ENCODE data around the gene SCO2. TPM values are rescaled to one million over a fixed set of nuclear protein-coding genes. Genes with fewer than 3 reads are reported as not detected.

The SCO2 gene
- total and polyA plus RNA-seq, 2 of the 4 experiments (the other 2 are of a cell fraction) = 1.3 to 1.9 TPM

DNA sequence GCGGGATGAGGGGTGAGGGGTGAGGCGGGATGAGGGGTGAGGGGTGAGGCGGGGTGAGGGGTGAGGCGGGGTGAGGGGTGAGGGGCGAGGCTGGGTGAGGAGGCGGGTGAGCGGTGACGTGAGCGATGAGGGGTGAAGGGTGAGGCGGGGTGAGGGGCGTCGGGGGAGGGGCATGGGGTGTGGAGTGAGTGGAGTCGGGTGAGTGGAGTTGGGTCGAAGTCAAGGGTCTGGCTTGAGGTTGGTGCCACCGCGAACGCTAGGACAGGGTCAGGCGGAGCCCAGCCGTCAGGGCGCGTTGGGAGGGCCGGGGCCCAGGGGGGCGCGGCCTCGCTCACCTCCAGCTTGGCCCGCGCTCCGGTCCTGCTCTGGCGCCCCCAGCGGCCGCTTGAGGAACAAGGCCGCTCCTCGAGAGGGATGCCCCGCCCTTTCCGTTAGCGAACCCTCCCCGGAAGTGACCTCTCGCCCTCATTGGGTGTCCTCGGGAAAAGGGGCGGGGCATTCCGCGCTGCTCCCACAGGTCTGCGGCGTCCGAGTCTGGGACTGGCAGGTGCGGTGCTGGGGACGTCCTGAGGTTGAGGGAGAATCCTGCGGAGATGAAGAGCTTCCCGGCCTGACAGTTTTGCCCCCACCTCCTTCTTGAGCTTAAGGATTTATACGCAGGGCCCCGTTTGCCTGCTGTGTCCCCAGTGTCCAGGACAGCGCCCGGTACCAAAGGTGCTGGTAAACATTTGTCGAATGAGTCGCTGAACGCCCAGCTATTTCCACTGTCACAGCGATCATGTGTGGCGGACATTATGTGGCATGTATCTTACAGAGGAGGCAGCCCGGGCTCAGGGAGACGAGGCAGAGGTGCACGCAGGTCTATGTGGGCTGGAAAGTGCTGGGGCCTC lies 37.4 kb upstream of the SCO2 start, which contains the start of gene SYCE3 (continued):
- TF ChIP-seq ELK1 (IDR thresholded peaks at IDR 0.05; ENCODE audit: borderline replicate concordance, low read depth, low read length) (no peak), RCOR1 (IDR thresholded peaks at IDR 0.05; ENCODE audit: insufficient replicate concordance, low read length) (no peak)
